NCI-H524 treated with DMSO at 0.1 percent for 48 hours (cell line): Measurements from ENCODE around the gene CDK14.

Experiments
- DNase-seq: peaks from one replicate; lab custom pipeline; 2025; lab: John Stamatoyannopoulos, UW

Gene CDK14

GRCh38 chr7:91091631-91092030, 495.5 kb downstream of the CDK14 start:
- no peak for DNase-seq

GRCh38 chr7:91093181-91093580, 497.1 kb downstream of the CDK14 start:
- no peak for DNase-seq

- no peak for DNase-seq
These were observed 502.4 kb downstream of the CDK14 start for GRCh38 chr7:91098566-91098965.

- no peak for DNase-seq
These were observed 507.2 kb downstream of the CDK14 start for GRCh38 chr7:91103363-91103762.

- no peak for DNase-seq
These were observed 511.3 kb downstream of the CDK14 start for GRCh38 chr7:91107460-91107859.

DNA sequence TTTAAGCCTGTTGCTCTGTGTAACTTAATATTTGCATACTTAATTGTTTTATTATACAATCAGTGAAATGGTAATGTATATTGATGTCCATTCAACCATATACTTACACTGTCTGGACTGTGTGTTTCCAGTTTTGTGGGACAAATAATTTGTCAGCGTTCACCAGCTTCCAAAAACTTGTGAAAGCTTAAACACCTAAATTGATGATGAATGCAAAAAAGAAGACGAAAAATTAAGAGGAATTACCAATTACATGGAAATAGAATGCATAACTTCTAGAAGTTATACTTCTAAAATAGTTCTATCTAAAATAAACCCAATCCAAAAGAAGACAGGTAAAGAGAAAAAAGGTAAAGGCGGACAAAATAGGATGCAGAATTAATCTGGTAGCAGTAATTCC, 513.1 kb downstream of the CDK14 start:
- DNase-seq, result no peak

GRCh38 chr7:91112902-91113341, 516.8 kb downstream of the CDK14 start:
- no peak for DNase-seq

- DNase-seq, result no peak
These were observed 518.1 kb downstream of the CDK14 start for GRCh38 chr7:91114232-91114631.

GRCh38 chr7:91126762-91127161, 530.6 kb downstream of the CDK14 start:
- peak; percentile 56 for DNase-seq

GRCh38 chr7:91127325-91127724, 531.2 kb downstream of the CDK14 start:
- DNase-seq, result no peak

- DNase-seq, result no peak
These were observed 531.8 kb downstream of the CDK14 start for GRCh38 chr7:91127959-91128358.

- no peak for DNase-seq
These were observed 532.7 kb downstream of the CDK14 start for GRCh38 chr7:91128683-91129348.

- no peak for DNase-seq
These were observed 539.2 kb downstream of the CDK14 start for GRCh38 chr7:91135300-91135699.

DNA sequence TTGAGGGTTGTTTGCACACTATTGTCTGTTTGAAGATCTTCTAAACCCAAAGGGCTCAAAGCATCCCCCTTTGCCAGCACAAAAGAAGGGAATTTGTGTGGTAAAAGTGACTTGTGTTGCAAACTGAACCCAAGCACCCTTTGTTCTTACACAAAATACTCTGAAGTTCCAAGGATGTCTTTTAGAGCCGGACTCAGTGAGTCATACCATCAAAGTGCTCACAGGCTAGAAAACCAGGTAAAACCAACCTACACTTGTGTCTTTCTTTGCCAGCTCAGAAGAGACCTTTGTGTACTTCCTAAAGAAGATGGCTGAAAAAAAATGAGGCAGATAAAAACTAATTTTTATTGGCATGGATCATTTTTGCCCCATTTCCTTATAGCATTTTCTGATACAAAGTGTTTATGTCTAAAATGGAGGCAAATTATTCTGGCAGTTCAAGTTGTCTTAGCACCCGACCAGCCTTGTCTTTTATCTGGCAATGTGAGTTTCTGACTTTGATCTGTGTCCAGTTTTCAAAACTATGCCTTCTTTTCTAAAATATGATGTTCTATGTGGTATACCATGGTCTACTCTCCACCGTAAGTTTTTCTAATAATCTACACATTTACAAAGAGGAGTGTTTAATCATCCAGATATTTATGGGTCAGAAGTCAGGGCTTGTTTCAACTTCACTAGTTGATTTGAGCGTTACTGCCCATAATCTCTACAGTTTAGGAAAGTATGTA, 539.7 kb downstream of the CDK14 start:
- DNase-seq, result no peak

- no peak for DNase-seq
These were observed 541.1 kb downstream of the CDK14 start for GRCh38 chr7:91137153-91137787.

- no peak for DNase-seq
These were observed 541.8 kb downstream of the CDK14 start for GRCh38 chr7:91137788-91138368.

- DNase-seq, result no peak
These were observed 544.2 kb downstream of the CDK14 start for GRCh38 chr7:91140286-91140685.

GRCh38 chr7:91140982-91141381, 544.9 kb downstream of the CDK14 start:
- DNase-seq, result no peak

GRCh38 chr7:91142743-91143142, 546.6 kb downstream of the CDK14 start:
- no peak for DNase-seq

DNA sequence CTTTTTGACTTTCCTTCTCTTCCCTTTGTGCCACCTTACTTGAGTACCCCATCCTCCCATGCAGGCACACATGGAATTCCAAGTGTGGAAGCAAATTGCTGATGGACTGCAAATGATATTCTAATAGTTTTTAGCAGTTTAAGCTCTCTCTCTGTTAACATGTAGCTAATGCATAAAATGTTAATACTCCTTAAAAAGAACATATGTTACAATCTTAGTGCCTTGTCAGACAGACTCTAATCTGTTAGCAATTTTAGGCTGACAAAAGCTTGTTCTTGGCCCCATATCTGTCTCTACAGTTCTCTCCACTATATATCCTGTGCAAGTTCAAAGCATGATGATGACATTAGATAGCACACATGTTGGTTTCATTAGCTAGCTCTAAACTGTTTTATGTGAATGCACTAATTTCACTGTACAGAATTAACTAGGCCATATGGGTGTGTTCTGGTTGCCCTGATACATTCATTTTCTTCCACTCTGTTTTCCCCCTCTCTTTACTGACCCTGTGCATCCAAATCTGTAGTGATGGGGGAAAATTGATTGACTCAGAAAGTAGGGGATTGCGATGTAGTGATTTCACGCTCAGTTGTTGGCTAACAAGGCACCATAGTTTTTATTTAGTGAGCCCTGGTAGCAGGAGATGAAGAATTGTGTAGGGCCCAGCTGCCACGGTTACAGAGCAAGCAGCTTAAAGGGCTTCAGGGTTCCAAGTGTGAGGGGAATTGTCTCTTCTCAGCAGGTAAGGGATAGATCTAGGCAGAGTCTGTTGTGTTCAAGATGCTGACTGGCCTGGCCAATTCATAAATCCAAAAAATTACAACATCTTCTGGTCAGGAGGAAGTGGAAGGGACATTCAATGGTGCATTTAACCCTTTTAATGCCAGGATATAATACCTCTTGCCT, 553.5 kb downstream of the CDK14 start:
- no peak for DNase-seq

DNA sequence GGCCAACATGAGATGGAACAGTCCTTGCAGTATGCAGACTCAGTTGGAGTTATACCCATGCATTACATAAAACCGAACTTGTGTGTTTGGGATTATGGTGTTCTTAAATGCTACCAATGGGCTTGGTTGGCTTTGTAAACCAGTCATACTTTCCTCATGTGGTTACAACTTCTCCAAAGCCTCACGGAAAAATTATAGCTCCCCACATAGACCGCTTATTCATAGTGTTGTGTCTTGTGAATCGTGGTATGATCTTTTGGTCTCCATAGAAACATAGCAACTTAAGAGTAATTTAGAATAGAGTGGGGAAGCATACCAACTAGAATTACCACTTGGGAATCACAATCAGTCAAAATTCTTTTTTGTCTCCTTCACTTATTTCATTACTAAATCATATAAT, 555.8 kb downstream of the CDK14 start:
- DNase-seq, result no peak
